ENCODE results near the gene EXOC6.

EXOC6 gene

DNA sequence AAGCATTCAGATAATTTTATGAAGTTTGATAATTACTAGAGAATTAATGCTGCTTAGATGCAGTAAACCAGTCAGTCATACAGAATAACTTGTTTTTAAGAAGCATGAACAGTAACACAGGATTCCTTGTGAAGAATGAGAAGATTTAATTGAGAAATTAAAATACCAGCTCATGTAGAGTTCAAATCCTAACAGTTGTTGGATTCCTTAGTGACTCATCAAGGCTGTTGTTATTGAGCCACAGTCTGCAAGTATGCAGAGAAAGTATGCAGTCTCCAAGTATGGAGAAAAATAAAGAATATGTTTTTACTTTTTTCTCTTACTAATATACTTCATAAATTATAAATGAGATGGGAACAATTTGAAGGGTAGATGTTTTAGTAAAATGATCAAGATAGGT is 182.1 kb downstream of the EXOC6 start:
- peak; percentile 50 for DNase-seq

DNA sequence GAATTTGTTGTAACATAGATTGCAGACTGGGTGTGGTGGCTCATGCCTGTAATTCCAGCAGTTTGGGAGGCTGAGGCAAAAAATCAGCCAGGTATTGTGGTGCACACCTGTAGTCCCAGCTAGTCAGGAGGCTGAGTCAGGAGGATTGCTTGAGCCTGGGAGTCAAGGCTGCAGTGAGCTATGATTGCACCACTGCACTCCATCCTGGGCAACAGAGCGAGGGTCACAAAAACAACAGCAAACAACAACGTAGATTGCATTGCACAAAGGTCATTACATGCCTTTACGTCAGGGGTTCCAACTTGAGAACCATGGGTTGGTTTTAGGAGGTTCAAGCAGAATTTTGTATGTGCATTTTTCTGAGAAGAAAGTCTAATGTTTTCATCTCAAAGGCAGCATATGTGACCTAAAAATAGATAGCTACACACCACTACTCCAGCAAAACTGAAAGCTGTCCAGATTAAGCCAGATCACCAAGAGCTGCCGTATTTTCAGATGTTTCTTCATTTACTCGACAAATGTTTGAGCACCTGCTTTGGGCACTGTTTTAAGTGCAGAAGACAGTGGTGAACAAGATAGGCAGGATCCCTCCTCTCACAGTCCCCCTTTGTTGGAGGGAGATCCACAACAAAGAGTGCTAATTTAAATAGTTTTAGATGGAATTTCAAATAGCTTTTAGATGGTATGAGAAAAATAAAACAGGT is 183.9 kb downstream of the EXOC6 start:
- DNase-seq, result no peak

- no peak for DNase-seq
Observed at GRCh38 chr10:93032809-93033137, 184.5 kb downstream of the EXOC6 start.

- DNase-seq, result no peak
Observed at GRCh38 chr10:93034426-93034825, 186.1 kb downstream of the EXOC6 start.

DNA sequence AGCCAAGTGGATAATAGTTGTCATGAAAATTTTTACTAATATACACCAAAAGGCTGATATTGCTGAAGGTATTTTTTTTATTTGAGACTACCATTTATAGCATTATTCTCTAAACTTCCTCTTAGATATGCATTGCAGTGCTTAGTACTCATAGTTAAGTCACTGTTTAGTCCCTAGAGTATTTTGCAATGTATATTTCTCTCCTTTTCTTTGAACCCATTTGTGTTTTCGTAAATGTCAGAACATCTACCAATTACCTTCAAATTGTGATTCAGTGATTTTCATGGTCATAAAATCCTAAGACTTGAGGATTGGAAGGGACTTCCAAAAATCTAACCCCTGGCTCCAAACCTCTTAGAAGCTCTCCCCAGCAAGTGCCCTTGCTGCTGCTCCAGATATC is 190.8 kb downstream of the EXOC6 start:
- DNase-seq, result no peak

- no peak for DNase-seq
Observed at GRCh38 chr10:93039721-93040120, 191.4 kb downstream of the EXOC6 start.

DNA sequence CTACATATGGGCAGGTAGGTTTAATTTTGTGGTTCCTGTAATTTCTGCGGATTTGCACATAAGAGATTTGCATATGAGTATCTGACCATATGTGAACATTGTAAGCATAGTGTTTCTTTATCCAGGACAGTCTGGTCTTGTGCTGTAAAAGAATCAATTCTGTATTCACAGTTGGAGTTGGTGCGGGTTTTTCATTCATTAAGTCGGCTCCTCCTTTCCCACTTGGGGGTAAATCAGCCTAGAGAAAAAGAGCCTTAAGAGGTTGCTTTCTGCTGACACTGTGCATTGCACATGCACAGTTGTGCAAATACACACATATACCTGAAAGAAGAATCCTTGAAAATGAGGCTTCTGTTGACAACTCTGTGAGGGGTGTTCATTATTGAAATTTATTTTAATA is 206.2 kb downstream of the EXOC6 start:
- DNase-seq, result no peak

GRCh38 chr10:93058139-93058538 is 209.8 kb downstream of the EXOC6 start:
- DNase-seq, result no peak

DNA sequence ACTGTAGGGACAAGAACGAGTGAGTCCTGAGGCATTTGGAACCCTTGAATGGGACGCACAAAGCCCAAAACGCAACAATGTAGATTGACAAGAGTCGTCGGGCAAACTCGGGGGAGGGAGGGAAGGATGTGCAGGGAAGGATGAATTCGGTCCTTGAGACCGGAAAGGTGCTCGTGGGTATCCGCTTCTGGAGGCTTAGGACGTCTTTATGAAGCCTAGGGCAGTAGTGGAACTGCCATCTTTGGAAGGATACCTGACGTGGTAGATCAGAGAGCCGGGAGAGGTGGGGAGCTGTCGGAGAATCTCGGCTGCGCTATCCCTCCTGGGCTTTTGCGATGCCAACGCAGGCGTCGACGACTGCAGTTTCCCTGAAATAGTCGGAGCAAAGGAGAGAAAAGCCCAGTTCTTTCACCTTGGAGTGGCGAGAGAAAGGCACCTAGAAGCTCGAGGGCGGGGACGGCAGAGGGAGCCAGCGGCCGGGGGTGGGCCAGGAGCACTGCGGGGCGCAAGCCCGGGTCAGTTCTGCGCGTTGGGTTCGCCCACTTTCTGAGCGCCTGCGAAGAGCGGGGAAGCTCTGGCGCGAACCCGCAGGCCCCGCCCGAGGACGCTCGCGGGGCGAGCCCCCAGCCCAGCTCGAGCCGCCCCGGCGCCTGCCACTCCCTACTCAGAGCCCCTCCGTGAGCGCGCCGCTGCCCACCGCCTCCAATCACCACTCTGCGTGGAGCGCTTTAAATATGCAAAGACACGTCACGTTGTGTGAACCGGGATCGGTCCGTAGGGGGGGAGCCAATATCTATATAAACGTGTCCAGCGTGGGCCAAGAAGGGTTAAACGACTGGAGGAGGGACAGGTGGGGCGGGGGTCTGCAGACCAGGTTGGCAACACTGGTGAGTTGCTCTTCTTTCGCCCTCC is 211.9 kb downstream of the EXOC6 start, which contains the start of gene CYP26C1:
Gene CYP26C1 (plus strand): TSS at position 824 of the 912 bp plus-strand sequence. CDS start 466 bp downstream, outside the sequence.
- DNase-seq, result no peak

DNA sequence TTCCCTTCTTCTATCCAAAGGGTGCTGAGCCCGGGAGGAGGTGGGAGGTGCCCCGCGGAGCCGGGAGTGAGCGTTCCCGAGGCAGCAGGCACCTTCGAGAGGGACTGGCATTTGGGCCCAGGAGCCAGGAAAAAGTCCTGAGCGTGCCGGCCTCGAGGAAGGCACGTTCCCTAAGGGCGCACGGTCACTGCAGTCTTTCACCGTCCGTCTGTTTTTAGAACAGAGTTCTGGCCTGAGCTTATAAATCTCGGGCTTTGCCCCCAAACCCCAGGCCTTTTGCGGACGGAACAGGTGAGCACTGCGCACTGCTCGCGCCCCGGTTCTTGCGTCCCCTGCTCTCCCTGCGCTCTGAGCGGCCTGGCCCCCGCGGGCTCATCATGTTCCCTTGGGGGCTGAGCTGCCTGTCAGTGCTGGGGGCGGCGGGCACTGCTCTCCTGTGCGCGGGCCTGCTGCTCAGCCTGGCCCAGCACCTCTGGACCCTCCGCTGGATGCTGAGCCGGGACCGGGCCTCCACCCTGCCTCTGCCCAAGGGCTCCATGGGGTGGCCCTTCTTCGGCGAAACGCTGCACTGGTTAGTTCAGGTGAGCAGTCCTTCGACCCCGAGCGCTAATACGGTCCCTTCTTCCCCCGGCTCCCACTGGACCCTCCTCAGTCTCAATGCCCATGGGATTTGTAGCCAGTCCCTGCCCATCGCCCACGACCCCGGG is 212.7 kb downstream of the EXOC6 start:
- DNase-seq, result no peak

DNA sequence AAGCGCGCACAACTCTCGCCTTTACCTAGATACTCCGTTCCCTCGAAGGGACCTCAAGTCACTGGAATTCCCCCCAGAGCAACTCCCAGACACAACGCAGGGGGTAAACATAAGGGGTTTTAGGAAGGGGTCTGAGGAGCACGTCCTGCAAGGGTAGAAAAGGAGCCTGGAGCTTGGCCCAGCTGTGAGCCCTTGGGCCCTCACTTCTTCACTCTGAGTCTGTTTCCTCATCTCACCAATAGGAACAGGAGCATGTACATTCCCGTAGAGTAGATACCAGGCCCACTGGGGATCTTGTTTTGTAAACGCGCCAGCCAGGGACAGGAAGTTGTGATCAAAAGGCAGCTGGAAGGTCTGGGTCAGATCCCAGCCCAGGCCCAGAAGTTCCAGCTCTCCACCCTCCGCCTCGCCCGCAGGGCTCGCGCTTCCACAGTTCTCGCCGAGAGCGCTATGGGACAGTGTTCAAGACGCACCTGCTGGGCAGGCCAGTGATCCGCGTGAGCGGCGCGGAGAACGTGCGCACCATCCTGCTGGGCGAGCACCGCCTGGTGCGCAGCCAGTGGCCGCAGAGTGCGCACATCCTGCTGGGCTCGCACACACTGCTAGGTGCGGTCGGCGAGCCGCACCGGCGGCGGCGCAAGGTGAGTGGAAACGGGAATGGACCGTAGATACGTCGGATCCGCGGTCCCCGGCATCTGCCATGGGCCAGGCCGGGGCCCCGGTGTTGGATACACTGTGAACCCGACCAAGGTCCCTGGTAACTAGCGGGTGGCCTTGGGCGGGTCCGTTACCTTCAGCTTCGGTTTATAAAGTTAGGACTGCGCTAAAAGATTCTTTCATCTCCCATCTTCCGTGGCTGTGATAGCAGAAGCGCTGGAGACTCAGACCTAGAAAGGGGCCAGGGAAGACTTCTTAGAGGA is 213.5 kb downstream of the EXOC6 start:
- no peak for DNase-seq

DNA sequence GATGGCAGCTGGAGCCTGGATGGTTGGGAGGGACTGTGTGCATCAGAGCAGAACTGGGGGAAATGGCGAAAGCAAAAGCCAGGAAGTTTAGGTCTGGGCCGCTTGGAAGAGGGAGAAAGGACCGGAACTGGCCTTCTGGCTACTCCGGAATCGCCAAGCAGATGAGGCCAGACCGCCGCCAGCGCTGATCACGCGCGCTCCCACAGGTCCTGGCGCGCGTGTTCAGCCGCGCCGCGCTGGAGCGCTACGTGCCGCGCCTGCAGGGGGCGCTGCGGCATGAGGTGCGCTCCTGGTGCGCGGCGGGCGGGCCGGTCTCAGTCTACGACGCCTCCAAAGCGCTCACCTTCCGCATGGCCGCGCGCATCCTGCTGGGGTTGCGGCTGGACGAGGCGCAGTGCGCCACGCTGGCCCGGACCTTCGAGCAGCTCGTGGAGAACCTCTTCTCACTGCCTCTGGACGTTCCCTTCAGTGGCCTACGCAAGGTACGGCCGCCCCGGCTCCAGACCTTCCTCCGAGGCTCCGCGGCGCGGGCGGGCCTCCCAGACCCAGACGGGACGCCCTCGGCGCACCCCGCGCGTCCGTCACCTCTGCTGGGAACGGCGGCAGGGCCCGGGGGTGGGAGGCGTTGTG is 214.3 kb downstream of the EXOC6 start:
- DNase-seq, result no peak

DNA sequence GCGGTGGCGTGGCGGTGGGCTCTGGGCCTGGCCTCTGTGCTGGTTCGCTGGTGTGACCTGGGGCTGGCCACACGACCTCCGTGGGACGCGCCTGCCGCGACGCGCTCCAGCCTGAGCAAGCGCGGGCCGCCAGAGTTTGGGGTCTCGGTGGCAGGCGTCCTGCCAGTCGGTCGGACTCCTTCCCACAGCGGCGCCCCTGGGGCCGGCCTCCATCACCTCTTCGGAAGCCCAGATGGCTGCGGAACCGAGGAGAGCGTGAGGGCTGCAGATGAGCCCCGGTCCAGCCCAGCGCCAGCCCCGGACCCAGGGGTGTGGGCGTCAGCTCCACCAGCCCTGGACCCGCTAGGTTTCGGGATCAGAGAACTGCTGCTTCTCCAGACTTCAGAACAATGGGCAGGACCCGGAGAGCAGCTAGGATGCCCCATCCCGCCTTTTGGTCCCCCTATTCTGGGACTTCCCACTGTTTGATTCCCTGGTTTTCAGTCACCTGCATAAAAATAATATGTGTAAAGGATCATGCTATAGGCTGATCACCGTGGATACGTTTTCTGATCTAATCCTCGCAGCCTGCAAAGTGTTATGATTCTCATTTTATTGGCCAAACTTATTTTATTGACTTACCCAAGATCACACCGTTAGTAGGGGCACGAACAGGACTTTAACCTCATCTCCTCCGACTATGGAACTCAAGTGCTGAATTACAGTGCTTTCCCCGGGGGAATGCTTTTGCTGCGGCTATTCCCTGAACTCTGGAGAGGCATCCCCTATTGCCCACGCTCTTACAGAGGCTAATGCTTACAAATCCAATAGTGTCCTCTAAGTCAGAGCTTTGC is 215.0 kb downstream of the EXOC6 start:
- DNase-seq, result no peak

DNA sequence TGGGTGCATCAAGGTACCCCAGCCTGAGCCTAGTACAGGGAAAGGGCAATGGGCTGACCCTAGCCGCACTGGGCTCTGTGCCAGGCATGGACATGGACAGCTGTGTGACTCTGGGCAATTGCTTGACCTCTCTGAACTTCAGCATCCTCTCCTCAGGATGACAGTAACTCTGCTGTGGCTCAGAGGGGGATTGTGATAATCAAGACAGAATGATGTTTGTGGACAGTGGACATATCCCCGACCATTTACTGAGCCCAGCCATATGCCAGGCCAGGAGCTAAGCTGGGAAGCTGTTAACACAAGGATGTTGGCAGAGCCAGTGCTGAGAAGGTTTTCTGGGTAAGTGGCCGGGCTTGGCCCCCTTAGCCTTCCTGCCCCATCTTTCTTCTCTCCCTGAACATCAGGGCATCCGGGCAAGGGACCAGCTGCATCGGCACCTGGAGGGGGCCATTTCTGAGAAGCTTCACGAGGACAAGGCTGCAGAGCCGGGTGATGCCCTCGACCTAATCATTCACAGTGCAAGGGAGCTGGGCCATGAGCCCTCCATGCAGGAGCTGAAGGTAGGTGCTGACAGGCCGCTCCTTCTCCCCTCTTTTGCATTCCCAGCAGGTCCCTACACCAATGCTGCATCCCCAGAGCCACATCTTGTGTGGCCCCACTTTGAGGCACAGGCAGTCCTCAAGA is 215.8 kb downstream of the EXOC6 start:
- DNase-seq, result no peak

DNA sequence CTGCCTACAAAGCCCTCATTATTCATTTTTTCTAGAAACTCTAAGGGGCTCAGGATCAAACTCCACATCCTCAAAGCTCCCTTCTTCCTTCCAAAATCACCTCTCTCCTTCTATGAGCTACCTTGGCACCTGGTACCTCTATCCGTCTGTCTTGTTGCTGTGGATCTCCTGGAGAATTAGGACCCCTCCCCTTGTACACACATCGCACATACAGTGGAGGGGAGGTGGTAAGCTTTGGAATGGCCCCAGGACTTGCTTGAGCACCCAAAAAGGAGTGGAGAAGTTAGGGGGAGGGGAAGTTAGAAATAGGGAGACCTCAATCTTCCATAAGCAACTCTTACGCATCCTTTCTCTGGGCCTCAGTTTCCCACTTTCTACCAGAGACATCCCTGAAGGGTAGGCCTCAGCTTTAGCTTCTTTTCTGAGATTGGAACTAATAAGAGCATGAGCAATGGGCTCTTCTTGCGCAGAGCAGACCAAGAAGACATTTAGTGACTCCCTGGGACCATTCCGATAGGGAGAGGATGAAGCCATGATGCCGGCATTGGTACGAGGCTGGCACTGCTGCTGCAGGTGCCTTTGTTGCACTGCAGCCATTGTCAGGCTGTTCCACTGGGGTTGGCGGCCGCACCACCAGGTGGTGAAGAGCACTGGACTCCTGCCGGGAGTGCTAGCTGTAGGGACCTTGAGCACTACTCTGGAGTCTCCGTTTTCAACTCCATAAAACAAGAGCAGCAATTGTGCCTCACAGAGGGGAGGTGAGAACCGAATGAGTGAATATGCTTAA is 216.7 kb downstream of the EXOC6 start:
- DNase-seq, result no peak

DNA sequence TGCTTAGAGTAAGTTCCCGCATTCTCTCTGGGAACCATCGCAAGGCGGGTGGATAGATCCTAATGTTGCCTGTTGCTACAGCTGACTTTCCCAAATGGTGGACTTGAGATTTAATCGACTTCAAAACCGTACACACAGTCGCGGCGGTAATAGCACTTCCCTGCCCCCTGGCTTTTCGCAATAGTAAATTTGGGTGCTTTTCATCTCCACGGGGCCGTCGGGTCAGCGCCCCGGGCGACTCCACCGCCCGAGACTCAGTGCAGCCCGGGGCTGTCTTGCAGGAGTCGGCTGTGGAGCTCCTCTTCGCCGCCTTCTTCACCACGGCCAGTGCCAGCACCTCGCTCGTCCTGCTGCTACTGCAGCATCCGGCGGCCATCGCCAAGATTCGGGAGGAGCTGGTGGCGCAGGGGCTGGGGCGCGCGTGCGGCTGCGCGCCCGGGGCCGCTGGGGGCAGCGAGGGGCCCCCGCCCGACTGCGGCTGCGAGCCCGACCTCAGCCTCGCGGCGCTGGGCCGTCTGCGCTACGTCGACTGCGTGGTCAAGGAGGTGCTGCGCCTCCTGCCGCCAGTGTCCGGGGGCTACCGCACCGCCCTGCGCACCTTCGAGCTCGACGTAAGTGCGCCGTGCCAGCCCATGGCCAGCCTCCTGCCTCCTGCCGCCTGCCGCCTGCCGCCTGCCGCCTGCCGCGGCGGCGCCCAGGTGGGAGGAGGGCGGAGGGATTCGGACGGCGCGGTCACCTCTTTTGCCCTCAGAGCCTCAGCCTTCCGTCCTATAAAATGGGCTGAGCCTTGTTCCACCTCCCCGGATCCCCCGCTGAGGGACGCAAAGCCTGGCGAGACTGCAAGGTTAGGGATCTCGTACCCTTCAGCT is 217.6 kb downstream of the EXOC6 start:
- DNase-seq, result no peak

DNA sequence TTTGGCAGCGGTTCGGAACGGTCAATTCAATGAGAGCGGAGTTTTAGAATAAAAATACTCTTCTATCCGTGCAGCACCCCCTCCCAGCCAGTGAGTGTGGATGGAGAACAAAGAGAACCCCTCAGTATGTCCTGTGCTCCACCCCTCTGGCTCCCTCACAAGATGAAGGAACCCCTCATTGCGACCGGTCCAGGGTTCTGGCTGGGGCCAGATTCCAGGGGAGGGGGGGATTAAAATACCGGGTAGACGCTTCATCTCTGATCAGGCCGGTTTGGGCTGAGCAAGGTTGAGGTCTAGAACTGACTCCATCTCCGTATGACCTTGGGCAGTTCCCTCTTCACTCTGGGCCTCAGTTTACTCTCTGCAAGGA is 218.2 kb downstream of the EXOC6 start:
- DNase-seq, result no peak

Data from amniotic stem cell (primary cell).